Erythroblast (primary cell): ENCODE results near the gene ST8SIA5.

Experiments
- DNase-seq, 2 experiments: peaks; one replicate each; lab custom pipeline; 2025; lab: John Stamatoyannopoulos, UW
- GATA1 ChIP-seq: IDR thresholded peaks from 2 replicates; pipeline ENCODE4 v1.6.1; 2011; ENCODE audit warnings: low read depth, mild to moderate bottlenecking, control low read depth, low read length, moderate library complexity
- POLR2A ChIP-seq: IDR thresholded peaks from 2 replicates; pipeline ENCODE4 v1.6.1; 2011; ENCODE audit warnings: mild to moderate bottlenecking, low read length

The ST8SIA5 gene

DNA sequence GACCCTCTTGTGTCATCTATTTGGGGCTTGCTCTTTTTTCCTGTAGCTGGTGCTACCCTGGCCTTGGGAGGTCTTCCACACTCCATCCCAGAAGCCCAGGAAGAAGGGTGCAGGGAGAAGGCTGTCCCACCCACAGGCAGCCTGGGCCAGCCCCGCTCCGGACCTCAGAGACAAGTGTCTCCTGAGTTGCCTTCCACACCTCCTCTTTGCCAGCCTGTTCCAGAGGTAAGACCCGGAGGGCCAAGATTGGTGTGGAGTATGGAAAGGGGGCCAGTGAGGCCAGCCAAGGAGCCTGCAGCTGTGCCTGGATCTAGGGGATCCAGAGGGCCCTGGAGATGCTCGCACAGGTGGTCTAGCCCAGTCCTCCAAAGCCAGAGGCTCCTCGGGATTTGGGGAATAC is 40.5 kb downstream of the ST8SIA5 start:
- DNase-seq, result no peak

DNA sequence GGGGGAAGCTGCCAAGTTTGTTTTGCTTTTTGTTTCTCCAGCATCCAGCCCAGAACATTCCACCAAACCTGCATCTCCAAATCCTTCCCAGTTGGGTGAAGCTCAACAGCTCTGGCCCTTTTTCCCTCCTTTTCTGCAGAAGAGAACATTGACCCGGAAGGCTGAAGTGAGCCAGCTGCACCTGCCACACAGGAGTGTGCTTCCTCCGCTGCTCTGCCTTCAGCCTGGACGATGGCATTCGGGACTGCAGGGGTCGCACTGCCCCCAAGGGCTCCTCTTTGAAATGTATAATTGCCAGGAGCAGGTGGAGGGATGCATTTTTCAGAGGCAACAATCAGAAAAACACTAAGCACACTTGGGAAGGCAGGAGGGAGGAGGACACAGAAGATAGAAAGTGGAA is 41.8 kb downstream of the ST8SIA5 start:
- no peak for DNase-seq
- no peak for TF ChIP-seq POLR2A
- TF ChIP-seq GATA1, result no peak

More for the DNA sequence above, 40.5 kb downstream of the ST8SIA5 start:
- TF ChIP-seq POLR2A (no peak), GATA1 (no peak)

DNA sequence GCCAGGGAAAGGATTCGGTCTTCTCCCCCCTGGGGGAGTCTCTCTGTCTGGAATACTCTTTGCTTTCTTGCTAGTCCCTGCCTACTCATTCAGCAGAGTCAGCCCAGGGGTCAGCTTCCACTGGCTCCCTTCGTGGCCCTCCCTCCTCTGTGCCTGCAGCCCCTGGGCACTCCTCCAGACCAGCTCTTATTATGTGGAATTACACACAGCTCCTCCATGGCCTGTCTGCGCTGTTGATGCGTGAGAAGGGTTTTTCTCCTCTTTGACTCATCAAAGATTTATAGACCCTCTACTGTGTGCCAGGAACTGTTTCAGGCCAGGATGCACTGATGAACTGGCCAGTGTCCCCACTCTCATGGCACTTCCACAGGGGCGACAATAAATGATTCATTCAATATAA is 44.4 kb downstream of the ST8SIA5 start:
- no peak for DNase-seq

GRCh38 chr18:46711444-46711863 is 45.4 kb downstream of the ST8SIA5 start:
- peak; percentile 81 to 87 for DNase-seq
- TF ChIP-seq GATA1 (no peak), POLR2A (no peak)

More for the DNA sequence above, 44.4 kb downstream of the ST8SIA5 start:
- TF ChIP-seq POLR2A, result no peak
- no peak for TF ChIP-seq GATA1

DNA sequence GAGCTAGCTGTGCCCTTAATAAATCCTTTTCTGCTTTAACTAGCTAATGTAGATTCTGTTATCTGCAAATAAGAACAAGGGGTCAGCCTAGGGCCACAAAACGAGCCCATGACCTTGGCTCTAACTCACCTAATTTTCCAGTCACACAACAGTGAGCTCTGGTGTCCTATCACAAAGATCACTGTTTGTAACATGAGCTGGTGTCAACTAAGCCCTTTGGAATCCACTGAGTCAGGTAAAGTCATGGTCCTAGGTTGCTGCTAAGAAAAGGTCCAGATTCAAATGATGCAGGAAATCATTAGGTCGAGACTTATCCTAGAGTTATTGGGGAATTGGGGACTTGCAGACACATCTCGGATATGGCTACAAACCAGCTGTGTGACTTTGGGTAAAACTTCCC is 49.9 kb downstream of the ST8SIA5 start:
- no peak for DNase-seq

DNA sequence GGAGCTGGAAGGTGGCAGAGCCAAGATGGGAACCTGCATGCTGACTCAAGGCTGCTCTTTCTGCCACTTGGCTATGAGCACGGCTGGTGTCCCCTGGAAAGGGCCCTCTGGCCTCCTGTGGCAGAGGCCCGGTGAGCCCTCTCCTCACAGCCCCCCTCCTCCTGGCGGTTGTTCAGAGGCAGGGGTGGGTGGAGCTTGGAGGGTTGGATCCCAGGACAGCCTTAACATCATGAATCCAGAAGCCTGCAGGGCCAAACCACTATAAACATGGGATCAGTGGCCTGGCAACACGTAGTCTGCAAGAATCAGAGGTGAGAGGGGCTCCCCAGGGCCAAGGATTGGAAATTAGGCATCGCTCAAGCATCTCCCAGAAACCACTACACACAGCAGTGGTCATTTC is 51.3 kb downstream of the ST8SIA5 start:
- no peak for DNase-seq
- TF ChIP-seq GATA1 (no peak), POLR2A (no peak)

More for the DNA sequence above, 49.9 kb downstream of the ST8SIA5 start:
- TF ChIP-seq GATA1 (no peak), POLR2A (no peak)

GRCh38 chr18:46704816-46705215 is 52.0 kb downstream of the ST8SIA5 start:
- DNase-seq, result no peak
- TF ChIP-seq GATA1 (no peak), POLR2A (no peak)

GRCh38 chr18:46704189-46704588 is 52.7 kb downstream of the ST8SIA5 start:
- DNase-seq, result no peak
- TF ChIP-seq POLR2A (no peak), GATA1 (no peak)

- TF ChIP-seq GATA1, result no peak
- no peak for TF ChIP-seq POLR2A
These were observed 54.4 kb downstream of the ST8SIA5 start for GRCh38 chr18:46702471-46702870.

DNA sequence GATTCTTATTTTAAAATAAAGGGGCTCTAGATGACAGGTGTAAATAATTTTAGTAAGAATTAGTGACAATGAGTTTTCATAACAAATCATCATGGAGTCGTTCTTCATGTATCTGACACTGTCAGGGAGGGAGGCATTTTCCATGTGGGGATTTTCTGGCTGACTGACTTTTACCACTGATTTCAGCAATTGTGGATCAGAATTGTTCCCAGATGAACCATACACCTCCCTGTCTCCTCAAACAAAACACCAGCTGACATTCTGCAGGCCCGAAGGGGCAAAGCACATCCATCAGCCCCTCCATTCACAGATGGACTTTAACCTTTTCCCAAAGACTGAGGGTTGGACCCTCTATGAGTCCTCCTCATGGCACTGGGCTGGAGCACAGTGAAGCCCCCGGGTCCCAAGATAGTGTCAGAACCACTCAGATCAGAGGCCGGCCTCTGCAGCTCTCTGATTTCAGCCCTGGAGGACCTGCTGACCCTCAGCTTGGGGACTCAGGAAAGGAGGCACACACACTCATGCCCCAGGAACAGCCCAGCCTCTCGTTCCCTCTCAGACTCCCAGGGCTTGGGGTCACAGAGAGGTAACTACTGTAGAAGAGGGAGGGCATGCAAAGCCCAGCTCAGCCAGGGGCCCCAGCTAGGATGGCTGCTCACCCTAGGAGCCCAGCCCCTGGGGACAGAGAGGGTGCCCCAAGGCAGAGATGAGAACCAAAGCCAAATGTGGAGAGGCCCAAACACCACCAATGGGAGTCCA is 56.6 kb downstream of the ST8SIA5 start:
- TF ChIP-seq POLR2A (no peak), GATA1 (no peak)
- DNase-seq, result no peak

More at GRCh38 chr18:46702471-46702870, 54.4 kb downstream of the ST8SIA5 start:
- DNase-seq, result no peak

GRCh38 chr18:46696702-46697101 is 60.2 kb downstream of the ST8SIA5 start:
- DNase-seq, result no peak
- TF ChIP-seq GATA1, result no peak
- no peak for TF ChIP-seq POLR2A

DNA sequence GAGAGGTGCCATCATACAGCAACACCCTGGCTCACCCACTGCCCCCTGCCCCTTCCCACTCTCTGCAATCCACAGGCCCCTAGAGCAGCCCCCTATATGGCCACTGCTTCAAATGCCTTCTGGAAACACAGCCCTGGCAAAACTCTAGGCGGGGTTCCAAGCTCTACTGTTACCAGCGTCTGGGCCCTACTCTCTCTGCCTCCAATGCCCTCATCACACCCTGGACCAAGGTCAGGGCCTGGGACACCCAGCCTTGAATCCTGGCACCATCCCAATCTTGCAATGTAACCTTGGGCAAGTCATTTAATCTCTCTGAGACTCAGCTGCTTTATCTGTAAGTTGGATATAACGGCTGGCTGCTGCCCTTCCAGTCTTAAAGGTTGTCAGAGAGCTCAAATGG is 60.6 kb downstream of the ST8SIA5 start:
- no peak for TF ChIP-seq POLR2A
- no peak for TF ChIP-seq GATA1

DNA sequence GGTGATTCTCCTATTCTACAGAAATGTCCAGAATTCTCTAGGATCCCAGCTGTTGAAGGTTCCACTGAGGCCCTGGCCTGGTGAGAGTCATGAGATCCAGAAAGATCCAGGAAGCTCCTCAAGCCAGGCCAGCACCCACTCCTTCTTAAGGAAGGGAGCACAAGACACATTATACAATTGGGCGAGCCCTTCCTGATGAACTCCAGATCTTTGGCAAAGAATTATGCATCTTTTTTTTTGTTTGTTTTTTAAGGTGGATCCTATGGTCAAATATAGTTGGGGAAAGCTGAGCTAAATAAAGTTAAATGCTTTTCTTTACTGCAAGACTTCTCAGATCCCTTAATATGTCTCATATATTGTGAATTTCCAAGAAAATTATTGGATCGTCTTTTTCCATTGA is 62.9 kb downstream of the ST8SIA5 start:
- TF ChIP-seq GATA1 (no peak), POLR2A (no peak)
- no peak for DNase-seq

More for the DNA sequence above, 60.6 kb downstream of the ST8SIA5 start:
- DNase-seq, result no peak

DNA sequence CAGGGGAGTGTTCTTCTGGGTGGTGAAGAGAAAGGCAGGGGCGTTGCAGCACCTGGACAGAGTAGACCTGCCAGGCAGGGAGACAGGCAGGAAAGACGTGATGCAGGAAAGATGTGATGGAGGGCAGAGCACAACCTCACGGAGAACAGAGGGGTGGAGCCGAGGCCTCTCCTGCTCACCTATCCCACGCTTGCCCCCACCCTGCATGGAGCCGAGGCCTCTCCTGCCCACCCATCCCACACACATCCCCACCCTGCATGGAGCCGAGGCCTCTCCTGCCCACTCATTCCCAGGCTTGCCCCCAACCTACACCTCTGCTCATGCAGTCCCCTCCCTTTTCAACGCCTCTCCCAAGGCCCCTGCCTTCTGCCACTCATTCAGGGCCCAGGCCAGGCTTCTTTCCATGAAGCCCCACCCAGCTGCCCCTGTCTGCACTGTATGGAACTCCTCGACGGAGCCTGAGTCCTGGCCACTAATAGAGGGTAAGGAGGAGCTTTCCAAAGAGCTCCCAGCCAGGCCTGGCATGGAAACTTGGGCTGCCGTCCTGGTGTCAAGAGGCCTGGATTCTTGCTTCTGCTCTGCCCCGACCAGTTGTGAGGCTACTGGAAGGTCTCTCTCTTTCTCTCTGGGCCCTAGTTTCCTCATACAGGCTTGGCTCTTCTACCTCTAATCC is 67.9 kb downstream of the ST8SIA5 start:
- TF ChIP-seq GATA1, result no peak
- no peak for DNase-seq
